Measurements from ENCODE around the gene ARHGAP26.

ARHGAP26 gene

DNA sequence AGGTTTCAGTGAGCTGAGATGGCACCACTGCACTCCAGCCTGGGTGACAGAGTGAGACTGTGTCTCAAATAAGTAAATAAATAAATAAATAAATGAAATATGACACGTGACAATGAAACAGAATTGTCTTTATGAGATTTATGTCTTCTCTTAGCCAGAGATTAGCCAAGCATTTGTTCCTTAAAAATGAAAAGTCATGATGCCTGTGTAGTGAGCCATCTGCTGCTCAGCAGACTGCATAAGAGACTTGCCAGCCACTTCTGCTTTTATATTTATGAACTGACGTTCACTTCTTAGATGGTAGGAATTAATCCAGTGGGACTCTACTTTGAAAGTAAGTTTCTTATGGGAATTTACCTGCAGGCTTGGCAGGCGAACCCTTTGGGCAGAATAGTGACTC is 405.9 kb downstream of the ARHGAP26 start:
- no peak for DNase-seq

DNA sequence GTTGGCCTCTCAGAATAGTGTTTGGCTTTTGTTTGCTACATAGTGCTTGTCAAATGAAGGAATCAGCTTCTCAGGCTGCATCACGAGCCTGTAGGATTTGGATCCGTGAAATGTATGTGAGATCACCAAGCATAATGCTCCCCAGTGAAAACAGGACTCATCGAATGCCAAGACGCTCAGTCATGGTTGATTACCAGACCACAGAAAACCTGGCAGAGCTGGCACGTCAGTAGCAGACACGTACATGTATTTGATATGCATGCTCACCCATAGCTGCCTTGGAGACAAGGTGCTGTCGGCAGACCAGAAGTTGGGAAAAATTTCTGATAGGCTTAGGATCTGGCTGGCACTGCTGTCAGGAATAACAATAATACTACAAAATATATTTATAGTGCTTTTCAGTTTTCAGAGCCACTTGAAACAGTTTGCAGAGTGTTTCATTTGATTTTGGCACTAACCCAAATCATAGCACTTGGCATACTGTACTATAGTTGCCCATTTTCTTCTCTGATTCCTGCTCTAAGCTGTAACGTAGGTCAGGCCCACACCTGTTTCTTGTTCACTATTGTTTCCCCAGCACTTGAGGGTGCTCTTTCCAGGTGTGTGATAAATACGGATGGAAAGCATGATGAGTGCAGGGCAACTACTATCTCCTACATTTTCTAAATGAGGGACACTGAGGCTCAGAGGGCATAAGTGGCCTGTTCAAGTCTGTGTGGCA is 407.2 kb downstream of the ARHGAP26 start:
- peak; percentile 99 for DNase-seq

DNA sequence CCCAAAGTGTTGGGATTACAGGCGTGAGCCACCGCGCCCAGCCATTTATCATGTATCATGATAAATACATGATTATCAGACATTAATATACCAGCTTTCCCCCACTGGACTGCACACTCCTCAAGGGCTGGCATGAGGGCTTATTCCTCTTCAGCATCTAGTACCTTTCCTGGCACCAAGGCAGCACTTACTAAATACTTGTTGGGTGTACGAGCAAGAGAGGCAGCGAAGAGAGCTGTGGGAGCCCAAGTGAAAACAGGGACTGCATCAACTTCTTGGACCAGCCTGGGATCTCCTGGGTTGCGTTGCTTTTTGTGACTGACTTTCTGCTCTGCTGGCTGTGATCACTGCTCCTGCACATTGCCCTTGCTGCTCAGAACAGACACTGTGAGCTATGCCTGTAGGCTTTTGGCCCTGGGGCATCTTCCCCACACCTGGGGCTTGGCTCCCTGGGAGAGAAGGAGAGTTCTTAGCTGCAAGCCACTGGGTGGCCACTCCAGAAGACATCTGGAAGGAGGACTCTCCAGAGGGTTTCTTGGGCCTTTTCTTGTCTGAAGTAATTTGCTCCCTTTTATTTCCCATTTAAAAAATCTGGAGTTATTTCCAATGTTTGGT is 409.1 kb downstream of the ARHGAP26 start:
- no peak for DNase-seq

DNA sequence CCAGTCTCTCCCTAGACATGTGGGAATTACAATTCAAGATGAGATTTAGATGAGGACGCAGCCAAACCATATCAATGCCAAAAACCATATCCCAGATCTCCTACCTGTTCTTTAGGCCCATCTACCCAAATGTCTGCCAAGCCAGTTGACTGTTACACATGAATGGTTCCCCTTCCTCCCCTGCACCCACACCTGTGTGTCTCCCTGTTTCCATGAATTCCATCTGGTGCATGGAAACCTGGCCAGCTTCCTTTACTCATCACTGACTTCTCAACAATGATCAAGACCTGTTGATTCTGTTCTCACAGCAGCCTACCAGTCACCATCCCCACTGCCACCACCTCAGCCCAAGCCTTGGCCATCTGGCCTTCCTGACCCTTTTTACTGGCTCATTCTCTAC is 410.6 kb downstream of the ARHGAP26 start:
- DNase-seq = no peak

DNA sequence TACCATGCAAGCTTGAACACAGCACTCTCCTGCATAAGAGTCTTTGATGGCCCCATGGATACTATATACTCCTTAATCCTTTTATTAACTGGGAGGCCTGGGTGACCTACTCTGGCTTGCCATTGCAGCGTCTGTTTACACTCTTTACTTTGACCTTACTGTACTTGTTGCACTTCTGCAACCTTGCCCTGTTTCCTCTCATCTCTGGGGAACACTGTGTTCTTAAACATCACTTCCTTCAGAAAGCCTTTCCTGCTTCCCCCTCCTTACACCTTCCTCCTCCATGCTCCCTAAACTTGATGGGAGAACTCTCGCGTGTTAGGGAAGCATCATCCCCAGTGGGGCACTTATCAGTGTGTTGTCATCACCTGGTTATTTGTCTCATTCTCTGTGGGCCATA is 411.0 kb downstream of the ARHGAP26 start:
- no peak for DNase-seq

DNA sequence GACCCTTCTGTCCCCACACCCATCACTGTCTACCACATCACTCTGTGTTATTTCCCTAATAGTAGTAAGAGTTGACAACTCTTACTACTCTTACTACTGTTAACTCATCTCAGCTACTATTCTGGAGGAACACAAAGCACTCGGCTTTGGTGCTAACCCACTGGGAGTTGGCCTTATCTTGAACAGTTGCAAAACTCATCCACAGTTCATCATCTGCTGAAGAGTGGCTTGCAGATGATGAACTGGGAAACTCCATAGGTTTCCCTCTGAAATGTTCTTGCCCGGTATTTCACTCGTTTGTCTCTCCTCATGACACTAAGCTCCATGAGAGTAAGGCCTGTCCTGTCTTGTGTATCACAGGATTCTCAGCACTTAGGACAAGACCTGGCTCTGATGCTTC is 411.9 kb downstream of the ARHGAP26 start:
- DNase-seq = peak; percentile 61

DNA sequence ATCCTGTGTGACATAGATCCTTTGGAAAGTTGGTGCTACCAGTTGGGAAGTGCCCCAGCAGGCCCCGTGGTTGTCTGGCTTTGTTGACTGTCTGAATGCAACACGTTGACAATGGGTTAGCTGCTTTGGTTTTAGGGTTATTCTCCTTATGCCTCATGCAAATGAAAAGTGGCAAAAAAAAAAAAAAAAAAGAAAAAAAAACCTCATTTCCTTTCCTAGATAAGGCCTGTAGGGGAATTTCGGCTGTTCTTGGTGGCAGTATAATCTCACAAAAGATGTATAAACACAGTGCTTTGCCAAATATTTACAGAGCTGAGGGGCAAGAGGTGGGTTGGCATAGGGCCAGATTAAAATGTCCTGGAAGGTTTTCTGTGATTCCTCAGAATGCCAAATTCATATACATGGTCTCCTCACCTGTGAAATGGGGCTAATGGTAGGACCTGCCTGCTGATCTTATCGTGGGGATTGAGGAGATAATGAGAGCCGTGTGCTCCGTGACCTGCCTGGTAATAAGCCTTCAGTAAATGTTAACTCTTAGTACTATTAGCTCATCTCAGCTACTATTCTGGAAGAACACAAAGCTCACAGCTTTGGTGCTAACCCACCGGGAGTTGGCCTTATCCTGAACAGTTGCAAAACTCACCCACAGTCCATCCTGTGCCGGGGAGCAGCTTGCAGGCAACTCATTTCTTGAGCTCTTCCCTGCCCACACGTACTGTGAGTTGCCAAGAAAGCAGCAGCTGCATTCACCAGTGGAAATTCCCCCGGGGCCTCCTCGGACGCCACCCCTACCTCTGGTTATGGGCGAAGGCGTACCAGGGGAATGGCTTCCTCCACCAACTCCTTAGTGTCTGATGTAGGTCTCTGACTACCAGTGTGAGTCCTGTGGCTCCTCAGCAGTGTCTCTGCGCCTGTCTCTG is 413.0 kb downstream of the ARHGAP26 start:
- DNase-seq = peak; percentile 98

DNA sequence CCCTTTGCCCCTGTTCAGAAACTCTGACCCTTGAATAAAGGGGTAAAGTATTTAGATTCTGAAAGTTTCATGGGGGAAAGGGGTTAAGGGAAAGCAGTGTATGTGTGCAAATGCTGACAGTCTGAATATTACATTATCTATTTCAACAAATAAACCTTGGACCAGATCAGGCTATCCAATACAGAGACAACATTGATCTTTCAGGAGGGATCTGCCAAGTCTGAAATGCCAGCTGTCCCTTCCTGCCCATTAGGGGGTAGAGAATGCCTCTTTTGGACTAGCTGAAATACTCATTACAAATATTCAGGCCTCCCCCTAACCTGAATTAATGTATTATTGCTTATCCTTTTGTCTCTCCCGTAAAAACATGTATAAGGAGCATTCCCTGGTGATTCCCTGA is 413.8 kb downstream of the ARHGAP26 start:
- no peak for DNase-seq

DNA sequence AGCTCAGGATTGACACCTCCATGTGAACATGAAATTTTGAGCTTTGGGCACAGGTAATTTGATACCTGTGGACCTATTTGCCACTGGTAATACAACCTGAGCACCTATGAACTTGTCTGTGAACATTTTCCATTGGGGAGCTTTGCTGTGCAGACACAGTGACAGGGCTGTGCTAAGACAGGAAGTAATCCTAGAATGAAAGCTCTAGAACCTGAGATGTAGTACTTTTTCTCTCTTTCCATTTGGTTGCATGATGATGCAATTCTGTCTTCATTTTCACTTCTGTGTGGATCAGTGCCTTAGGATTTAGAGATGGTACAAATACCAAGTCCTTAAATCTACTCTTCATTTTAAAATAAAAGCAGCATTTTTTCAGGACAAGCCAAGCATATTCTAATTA is 416.4 kb downstream of the ARHGAP26 start:
- DNase-seq = no peak

DNA sequence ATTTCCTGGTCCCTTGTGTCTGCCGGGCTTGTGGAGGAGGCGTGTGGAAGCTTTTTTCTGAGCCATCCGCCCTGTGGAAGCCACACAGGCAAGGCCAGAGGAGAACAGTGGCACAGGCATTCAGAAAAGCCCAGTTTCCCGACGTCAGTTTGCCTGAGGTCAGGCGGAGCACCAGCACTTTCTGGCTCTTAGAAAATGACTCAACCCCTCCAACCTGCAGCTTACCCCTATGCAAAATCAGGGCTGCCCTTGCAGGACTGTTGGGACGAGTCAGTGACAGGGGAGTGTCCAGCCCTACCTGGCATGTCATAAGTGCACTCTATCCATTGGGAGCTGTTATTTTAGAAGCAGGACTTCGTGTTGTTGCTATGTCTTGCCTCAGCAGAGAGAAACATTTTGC is 417.3 kb downstream of the ARHGAP26 start:
- DNase-seq = no peak

DNA sequence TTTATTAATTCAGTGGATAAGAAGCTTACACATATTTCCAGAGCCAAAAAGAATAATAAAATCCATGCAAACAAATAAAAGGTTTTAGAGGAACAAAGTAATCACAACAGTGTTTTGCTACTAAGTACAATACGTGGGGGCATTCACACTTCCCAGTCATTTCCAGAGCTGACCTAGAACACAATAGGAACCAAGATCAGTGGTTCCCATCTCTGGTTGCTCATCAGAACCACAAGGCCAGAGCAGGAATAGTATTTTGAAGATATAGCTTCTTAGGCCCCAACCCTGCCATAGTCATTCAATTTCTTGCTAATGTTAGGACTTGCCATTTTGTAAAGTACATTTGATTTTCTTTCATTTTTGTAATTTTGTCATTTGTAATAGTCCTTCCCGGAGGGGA is 417.9 kb downstream of the ARHGAP26 start:
- DNase-seq = no peak

DNA sequence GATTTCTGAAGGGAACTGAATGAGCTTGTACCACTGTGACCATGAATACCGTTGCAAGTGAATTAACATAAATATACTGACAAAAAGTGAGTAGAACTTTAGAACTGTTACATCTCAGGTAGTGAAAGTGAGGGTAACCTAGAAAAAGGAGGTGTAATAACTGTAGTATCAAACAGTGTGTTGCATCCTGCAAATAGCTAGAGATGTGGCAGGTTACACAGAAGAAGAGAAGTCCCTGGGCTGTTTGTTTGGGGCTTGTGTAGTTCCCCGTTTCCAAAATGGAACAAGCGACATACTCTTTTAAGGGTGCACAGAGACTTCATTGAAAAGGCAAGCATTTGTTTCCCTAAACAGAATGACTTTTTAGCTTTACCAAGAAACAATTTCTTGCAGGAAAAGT is 418.5 kb downstream of the ARHGAP26 start:
- DNase-seq = no peak

DNA sequence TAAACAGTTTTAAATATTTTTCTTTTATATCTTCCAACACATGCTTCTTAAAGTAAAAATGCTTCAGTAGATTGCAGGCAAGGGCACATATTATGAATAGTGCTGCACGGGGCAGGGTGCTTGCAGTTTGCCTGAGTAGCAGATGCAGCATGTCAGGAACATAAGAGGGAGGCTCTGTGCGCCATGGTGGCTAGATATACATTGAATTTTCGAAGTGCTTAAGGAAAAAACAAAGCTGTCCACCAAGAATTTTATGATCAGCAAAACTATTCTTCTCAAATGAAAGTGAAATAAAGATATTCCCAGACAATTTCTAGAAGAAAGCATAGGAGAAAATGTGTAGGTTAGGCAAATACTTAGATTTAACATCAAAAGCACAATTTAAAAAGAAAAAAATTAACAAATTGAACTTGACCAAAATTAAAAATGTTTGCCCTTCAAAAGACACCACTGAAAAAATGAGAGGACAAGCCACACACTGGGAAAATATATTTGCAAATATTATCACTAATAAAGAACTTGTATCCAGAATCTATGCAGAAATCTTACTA is 420.2 kb downstream of the ARHGAP26 start:
- DNase-seq = no peak

DNA sequence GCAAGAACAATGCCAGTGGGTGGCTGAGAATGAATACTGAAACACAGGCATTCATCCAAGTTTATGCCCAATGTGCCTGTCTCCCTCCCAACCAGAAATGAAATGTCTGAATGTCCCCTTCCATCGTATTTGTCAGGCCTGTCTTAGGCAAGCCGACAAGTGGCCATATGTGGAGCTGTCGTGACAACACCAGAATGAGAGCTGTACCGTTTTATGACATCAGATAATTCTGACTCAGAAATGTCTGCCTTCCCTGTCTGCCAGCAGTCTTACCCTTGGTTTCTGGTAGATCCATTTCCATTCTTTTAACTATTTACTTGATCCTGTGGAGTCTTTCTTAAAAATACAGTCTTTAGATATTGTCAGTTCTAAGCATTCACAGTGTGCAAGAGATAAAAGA is 421.5 kb downstream of the ARHGAP26 start:
- no peak for DNase-seq

DNA sequence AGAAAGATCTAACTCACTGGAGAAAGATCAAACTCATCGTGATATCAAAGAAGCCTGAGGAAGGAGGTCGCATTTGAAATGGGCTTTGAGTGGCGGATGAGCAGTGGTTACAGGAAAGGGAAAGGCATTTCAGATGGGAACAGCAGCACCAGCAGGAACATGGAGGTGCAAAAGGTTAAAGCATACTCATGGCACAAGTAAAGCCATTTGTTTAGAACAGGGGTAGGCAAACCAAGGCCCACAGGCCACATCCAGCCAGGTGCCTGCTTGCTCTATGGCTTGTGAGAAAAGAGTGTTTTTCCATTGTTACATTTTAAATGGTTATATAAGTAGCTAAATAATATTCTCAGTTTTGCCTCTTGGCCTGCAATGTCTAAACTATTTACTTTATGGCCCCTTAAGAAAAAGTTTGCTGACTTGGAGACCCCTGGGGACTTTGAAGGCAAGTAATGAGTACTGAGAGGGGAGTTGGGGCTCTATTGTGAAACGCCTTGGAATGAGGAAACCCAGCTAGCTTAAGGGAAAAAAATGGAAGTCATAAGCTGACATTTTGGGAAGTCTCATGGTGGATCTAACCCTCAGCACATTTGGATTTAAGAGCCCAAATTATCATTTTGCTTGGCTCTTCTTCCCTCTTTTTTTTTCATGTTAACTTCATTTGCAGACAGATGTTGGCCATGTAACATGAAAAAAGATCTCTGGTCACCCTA is 422.2 kb downstream of the ARHGAP26 start:
- DNase-seq = no peak

DNA sequence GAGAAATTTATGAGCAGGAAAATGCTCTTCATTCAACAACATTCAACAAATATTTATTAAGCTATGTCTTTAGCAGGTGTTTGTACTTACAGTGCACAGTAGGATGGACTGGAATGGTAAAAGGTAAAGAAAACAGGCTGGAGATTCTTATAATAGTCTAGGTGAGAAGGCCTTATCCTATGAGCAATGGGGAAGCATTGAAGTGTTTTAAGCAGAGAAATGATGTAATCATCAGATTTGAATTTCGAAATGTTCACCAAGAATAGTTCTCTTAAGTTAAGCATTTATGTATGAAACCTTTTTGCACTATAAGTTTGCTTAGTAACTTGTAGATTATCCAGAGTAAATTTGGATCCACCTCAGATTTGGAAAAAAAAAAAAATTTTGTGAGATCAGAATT is 424.0 kb downstream of the ARHGAP26 start:
- DNase-seq = peak; percentile 39

DNA sequence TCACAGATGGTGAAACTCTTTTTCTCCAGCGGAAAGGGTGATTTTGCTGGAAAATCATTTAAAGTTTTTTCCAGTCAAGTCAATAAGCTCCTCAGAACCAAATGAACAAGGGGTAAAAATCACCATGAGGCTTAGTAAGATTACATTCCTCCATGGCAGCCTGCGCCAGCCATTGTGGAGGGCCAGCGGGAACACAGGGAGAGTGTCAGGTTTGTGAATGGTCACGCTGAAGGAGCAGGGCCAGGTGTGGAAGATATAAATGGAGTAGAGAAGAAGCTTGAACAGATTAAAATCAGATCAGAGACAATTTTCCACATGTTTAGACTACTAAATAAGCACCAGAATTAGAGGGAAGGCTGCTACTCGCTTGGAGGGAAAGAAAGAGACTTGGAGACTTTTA is 424.5 kb downstream of the ARHGAP26 start:
- no peak for DNase-seq

DNA sequence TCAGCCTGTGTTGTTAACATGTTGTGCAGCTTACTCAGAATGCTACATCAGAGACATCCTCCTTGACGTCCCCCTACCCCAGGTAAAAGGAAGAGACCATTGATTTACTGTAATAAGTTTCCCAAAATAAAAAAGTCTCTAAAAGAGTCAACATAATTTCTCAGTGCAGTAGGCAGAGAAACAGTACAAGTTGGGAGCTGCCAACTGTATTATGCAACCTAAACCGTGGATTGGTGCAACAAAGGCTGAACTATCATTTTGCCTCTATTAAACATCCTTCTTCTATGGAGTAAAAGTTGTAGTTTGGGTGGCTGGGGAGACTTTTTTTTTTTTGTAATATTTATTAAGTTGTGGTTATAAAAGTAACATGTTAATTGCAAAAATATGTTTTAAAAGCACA is 425.3 kb downstream of the ARHGAP26 start:
- peak; percentile 37 for DNase-seq

DNA sequence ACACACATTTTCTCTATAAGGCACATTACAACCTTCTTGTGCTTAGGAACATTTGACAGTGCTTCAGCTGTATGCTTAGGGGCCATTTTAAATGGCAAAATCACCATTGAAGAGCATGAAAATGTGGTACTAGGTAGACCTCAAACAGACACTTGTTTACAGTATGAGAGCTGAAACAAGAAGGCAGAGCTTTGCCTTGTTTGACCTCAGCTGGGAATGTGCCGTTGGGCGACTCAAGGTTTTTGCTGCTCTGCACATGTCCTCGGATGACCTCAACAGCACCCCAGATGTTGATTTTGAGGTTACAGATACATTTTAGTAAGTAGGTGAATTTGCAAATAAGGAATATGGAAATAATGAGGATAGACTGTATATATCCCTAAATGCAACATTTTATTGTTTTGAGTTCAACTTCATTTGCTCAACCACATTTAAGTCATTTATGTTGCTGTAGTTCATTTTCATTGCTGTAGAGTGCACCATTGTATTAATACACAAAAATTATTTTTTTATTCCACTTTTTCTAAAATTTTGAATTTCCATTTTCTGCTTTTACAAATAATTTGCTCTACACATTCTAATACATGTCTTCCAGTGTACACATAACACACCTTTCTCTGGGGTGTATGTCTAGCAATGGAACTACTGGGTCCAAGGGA is 426.6 kb downstream of the ARHGAP26 start:
- no peak for DNase-seq

DNA sequence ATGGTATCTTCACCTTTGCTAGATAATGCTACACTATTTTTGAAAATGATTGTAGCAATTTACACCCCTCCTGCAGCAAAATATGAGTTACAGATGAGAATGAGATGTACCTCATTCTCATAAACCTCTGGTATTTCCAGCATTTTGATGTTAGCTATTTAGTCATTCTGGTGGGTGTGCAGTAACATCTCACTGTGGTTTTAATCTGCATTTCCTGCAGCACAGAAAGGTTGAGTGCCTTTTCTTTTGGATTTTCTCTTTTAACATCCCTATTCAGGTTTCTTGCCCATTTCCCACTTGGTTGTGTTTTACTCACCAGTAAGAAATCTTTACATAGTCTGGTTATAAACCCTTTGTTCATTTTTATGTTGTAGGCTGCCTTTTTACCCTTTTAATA is 427.1 kb downstream of the ARHGAP26 start:
- DNase-seq = peak; percentile 62

DNA sequence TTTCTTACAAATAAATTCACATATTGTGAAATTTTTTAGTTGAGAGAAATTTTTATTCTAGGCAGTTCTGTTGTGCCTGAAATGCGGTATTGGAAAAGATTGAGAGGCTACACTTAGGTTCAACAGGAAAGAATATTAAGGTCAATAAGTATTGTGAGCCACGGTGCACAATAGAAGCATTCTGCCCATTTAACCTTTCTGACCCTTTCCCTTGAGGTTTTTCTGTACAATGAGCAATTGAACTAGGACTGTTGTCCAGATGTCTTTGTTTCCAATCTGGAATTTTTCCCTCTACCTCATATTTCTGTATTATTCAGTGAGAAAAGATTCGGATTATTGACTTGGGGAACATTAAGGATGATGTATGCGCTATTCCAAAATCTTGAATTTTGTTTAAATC is 428.2 kb downstream of the ARHGAP26 start:
- no peak for DNase-seq

DNA sequence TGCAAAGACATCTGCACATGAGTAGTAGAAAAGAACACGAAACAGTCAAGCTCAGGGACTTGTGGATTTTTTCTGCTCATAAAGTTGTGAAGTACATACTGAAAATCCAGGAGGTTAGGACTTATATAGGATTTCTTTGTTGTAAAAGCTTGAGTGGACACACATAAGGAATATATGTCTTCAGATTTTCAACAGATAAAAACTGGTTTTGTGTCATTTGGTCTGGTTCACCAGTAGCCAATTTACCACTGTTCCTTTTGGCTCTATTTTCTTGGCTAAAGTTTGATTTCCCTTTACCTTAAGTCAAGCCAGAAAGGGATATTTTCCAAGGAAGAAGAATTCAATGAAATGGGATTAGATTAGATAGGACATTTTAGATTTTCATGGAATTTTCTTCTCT is 429.0 kb downstream of the ARHGAP26 start:
- DNase-seq = no peak

All from NCI-H226 (cell line).